GM12891 (cell line): ENCODE results near the gene TNRC6A.

Experiments
- POLR2A ChIP-seq: IDR thresholded peaks from 2 replicates; pipeline ENCODE4 v1.6.1; 2011; ENCODE audit warnings: low read depth, low read length, control low read depth
- POLR2AphosphoS5 ChIP-seq: IDR thresholded peaks from 2 replicates; pipeline ENCODE4 v1.6.1; 2011; ENCODE audit warnings: low read depth, low read length, control low read depth
- POU2F2 ChIP-seq: IDR thresholded peaks from 2 replicates; pipeline ENCODE4 v1.6.1; 2011; ENCODE audit warnings: low read depth, mild to moderate bottlenecking, control low read depth, low read length, moderate library complexity
- SPI1 ChIP-seq: IDR thresholded peaks from 2 replicates; pipeline ENCODE4 v1.6.1; 2011; ENCODE audit warnings: low read depth, low read length, control low read depth
- TAF1 ChIP-seq: IDR thresholded peaks from 2 replicates; pipeline ENCODE4 v1.6.1; 2011; ENCODE audit warnings: low read depth, low read length, control low read depth

GRCh38 chr16:24875466-24875865 lies 146.0 kb downstream of the TNRC6A start:
- no peak for TF ChIP-seq POLR2A
- no peak for TF ChIP-seq POLR2AphosphoS5
- TF ChIP-seq POU2F2 = no peak
- TF ChIP-seq TAF1 = no peak
- no peak for TF ChIP-seq SPI1
